Measurements from ENCODE around the gene EHBP1L1.

DNA sequence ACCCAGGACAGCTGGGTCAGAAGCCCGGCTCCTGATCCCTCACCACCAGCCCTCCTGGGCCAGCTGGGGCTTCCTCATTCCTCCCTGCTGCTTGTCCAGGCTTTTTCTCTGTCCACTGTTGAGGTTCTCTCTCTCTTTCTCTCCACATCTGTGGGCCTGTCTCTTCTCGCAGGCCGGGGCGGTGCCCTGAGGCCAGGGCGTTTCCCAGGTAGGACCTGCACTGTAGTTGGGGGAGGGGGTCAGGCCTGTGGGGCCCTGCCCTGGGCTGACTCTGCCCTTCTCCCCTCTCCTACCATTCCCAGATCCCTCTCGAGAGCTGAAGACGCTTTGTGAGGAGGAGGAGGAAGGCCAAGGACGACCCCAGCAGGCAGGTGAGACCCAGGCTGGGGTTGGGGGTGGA lies 4.9 kb downstream of the EHBP1L1 start:
- TF ChIP-seq, protein P1, sequence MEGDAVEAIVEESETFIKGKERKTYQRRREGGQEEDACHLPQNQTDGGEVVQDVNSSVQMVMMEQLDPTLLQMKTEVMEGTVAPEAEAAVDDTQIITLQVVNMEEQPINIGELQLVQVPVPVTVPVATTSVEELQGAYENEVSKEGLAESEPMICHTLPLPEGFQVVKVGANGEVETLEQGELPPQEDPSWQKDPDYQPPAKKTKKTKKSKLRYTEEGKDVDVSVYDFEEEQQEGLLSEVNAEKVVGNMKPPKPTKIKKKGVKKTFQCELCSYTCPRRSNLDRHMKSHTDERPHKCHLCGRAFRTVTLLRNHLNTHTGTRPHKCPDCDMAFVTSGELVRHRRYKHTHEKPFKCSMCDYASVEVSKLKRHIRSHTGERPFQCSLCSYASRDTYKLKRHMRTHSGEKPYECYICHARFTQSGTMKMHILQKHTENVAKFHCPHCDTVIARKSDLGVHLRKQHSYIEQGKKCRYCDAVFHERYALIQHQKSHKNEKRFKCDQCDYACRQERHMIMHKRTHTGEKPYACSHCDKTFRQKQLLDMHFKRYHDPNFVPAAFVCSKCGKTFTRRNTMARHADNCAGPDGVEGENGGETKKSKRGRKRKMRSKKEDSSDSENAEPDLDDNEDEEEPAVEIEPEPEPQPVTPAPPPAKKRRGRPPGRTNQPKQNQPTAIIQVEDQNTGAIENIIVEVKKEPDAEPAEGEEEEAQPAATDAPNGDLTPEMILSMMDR (IDR thresholded peaks at IDR 0.05) = no peak
- TF ChIP-seq EP300 (IDR thresholded peaks at IDR 0.05) (no peak), POLR2A (IDR thresholded peaks at IDR 0.05) (no peak)

All from ovary (tissue), 3 donors.